Hepatocyte (in vitro differentiated cells): ENCODE measurements around the gene PKD1L1. TPM values are rescaled to one million over a fixed set of nuclear protein-coding genes. Genes with fewer than 3 reads are reported as not detected.

Experiments used
- DNase-seq: peaks from one replicate; pipeline ENCODE4 v3.0.0-alpha.2; 2016; ENCODE audit warnings: low spot score
- H2AFZ ChIP-seq: fragments of 200-600 bp; sonication (generic); 2 replicates; pipeline ENCODE4 v1.6.0; 2016; ENCODE audit warnings: antibody characterized with exemption, mild to moderate bottlenecking
- H3K27ac ChIP-seq: fragments of 200-600 bp; sonication (generic); 2 replicates; pipeline ENCODE4 v1.5.1; 2016; ENCODE audit warnings: mild to moderate bottlenecking
- H3K27me3 ChIP-seq: fragments of 200-600 bp; sonication (generic); 2 replicates; pipeline ENCODE4 v1.6.1; 2016
- H3K36me3 ChIP-seq: fragments of 200-600 bp; sonication (generic); replicated peaks from 2 replicates; pipeline ENCODE4 v1.5.1; 2016; ENCODE audit warnings: low read depth; ENCODE audit not compliant: insufficient read depth
- H3K4me1 ChIP-seq: fragments of 200-600 bp; sonication (generic); 2 replicates; pipeline ENCODE4 v1.5.1; 2016; ENCODE audit warnings: mild to moderate bottlenecking, moderate library complexity; ENCODE audit not compliant: insufficient read depth
- H3K4me2 ChIP-seq: fragments of 200-600 bp; sonication (generic); 2 replicates; pipeline ENCODE4 v1.6.0; 2016
- H3K4me3 ChIP-seq: fragments of 200-600 bp; sonication (generic); 2 replicates; pipeline ENCODE4 v1.5.1; 2016; ENCODE audit warnings: mild to moderate bottlenecking
- H3K79me2 ChIP-seq: fragments of 200-600 bp; sonication (generic); 2 replicates; pipeline ENCODE4 v1.6.0; 2017; ENCODE audit warnings: mild to moderate bottlenecking
- H3K9me2 ChIP-seq: fragments of 200-600 bp; sonication (generic); replicated peaks from 2 replicates; pipeline ENCODE4 v1.6.0; 2017; ENCODE audit warnings: mild to moderate bottlenecking; ENCODE audit not compliant: insufficient read depth
- H3K9me3 ChIP-seq: fragments of 200-600 bp; sonication (generic); 2 replicates; pipeline ENCODE4 v1.5.1; 2016; ENCODE audit warnings: low read depth, mild to moderate bottlenecking
- H4K20me1 ChIP-seq: fragments of 200-600 bp; sonication (generic); 2 replicates; pipeline ENCODE4 v1.6.0; 2016; ENCODE audit warnings: mild to moderate bottlenecking; ENCODE audit not compliant: insufficient read depth, poor library complexity, severe bottlenecking
- CTCF ChIP-seq: fragments of 200-600 bp; sonication (generic); IDR thresholded peaks from 2 replicates; pipeline ENCODE4 v1.5.1; 2016; ENCODE audit warnings: antibody characterized with exemption, mild to moderate bottlenecking; ENCODE audit not compliant: poor library complexity
- EZH2 ChIP-seq: fragments of 200-600 bp; sonication (generic); IDR thresholded peaks from 2 replicates; pipeline ENCODE4 v1.6.1; 2016; ENCODE audit warnings: antibody characterized with exemption, mild to moderate bottlenecking, borderline replicate concordance
- EZH2phosphoT487 ChIP-seq: fragments of 200-600 bp; sonication (generic); IDR thresholded peaks from one replicate; pipeline ENCODE4 v1.6.1; 2018; ENCODE audit warnings: antibody characterized with exemption, mild to moderate bottlenecking, low read depth, moderate library complexity; ENCODE audit not compliant: unreplicated experiment, severe bottlenecking
- WGBS: methylation state at CpG from one replicate; pipeline ENCODE4 v1.1.6; 2016; ENCODE audit warnings: low lambda C conversion rate; ENCODE audit errors: missing lambda C conversion rate; 5-methylcytosine and 5-hydroxymethylcytosine counted together
- polyA plus RNA-seq: library from polyadenylated mRNA; unstranded; fragments of >200 nt; fragmentation: Nextera tagmentation; extraction: Ambion mirVana; gene quantifications from 2 replicates; pipeline ENCODE4 v1.2.1, GENCODE V29; 2016
- total RNA-seq: library from RNA; depleted of rRNA; stranded (reverse); fragments of >200 nt; gene quantifications from 2 replicates; pipeline ENCODE4 v1.2.3, GENCODE V29; 2014

The PKD1L1 gene
- total and polyA plus RNA-seq, 2 experiments from 2014 or later: 0.07 TPM

GRCh38 chr7:47881256-47881655, 67.0 kb downstream of the PKD1L1 start:
- Histone ChIP-seq H4K20me1 (no peaks in the 10 kb centered on the region), H3K4me3 (no peak overlapping the region), H3K4me2 (no peak overlapping the region), H3K36me3 (no peaks in the 10 kb centered on the region), H3K9me3 (no peaks in the 10 kb centered on the region), H3K9me2 (no peaks in the 10 kb centered on the region), H3K27me3 (no peaks in the 10 kb centered on the region), H2AFZ (no peak overlapping the region), H3K79me2 (no peaks in the 10 kb centered on the region), H3K27ac (no peak overlapping the region), H3K4me1 (no peaks in the 10 kb centered on the region)
- 88% methylated on average over 4 of the region's 4 CpGs for WGBS
- no peak for DNase-seq
- TF ChIP-seq CTCF: no peak
- no peak for TF ChIP-seq EZH2phosphoT487
- TF ChIP-seq EZH2: no peak

GRCh38 chr7:47878662-47879061, 69.6 kb downstream of the PKD1L1 start:
- DNase-seq: no peak
- Histone ChIP-seq H4K20me1 (no peaks in the 10 kb centered on the region), H3K27ac (no peak overlapping the region), H3K27me3 (no peaks in the 10 kb centered on the region), H2AFZ (no peak overlapping the region), H3K4me2 (no peak overlapping the region), H3K79me2 (no peaks in the 10 kb centered on the region), H3K4me3 (no peak overlapping the region), H3K9me2 (no peaks in the 10 kb centered on the region), H3K36me3 (no peaks in the 10 kb centered on the region), H3K4me1 (no peaks in the 10 kb centered on the region), H3K9me3 (no peaks in the 10 kb centered on the region)
- 49% methylated on average over 4 of the region's 4 CpGs for WGBS
- TF ChIP-seq EZH2: no peak
- TF ChIP-seq CTCF: no peak
- no peak for TF ChIP-seq EZH2phosphoT487

GRCh38 chr7:47877336-47877735, 70.9 kb downstream of the PKD1L1 start:
- TF ChIP-seq EZH2 (no peak), EZH2phosphoT487 (no peak), CTCF (no peak)
- Histone ChIP-seq H2AFZ (no peak overlapping the region), H3K9me2 (no peaks in the 10 kb centered on the region), H3K4me1 (no peaks in the 10 kb centered on the region), H3K27ac (no peak overlapping the region), H3K79me2 (no peaks in the 10 kb centered on the region), H3K4me2 (no peak overlapping the region), H3K9me3 (no peaks in the 10 kb centered on the region), H3K27me3 (no peaks in the 10 kb centered on the region), H3K36me3 (no peaks in the 10 kb centered on the region), H4K20me1 (no peaks in the 10 kb centered on the region), H3K4me3 (no peak overlapping the region)
- 90% methylated on average over 10 of the region's 10 CpGs for WGBS
- no peak for DNase-seq
